ENCODE results near the gene ILKAP.

Gene ILKAP

GRCh38 chr2:238149841-238150572 is 53.5 kb downstream of the ILKAP start:
- no peak for DNase-seq

- no peak for DNase-seq
These were observed 54.5 kb downstream of the ILKAP start for GRCh38 chr2:238148981-238149380.

- DNase-seq = no peak
These were observed 56.5 kb downstream of the ILKAP start for GRCh38 chr2:238146884-238147544.

- no peak for DNase-seq
These were observed 57.6 kb downstream of the ILKAP start for GRCh38 chr2:238145851-238146250.

- DNase-seq = no peak
These were observed 58.4 kb downstream of the ILKAP start for GRCh38 chr2:238145046-238145445.

GRCh38 chr2:238144262-238144661 is 59.2 kb downstream of the ILKAP start:
- DNase-seq = no peak

GRCh38 chr2:238143239-238143951 is 60.1 kb downstream of the ILKAP start:
- DNase-seq = peak; percentile 84

- DNase-seq = no peak
These were observed 60.9 kb downstream of the ILKAP start for GRCh38 chr2:238142382-238143205.

- no peak for DNase-seq
These were observed 61.8 kb downstream of the ILKAP start for GRCh38 chr2:238141541-238142318.

- DNase-seq = no peak
These were observed 62.6 kb downstream of the ILKAP start for GRCh38 chr2:238140721-238141540.

- DNase-seq = no peak
These were observed 63.5 kb downstream of the ILKAP start for GRCh38 chr2:238140040-238140439.

- peak; percentile 31 for DNase-seq
These were observed 64.1 kb downstream of the ILKAP start for GRCh38 chr2:238139196-238140039.

- DNase-seq = peak; percentile 44
These were observed 64.9 kb downstream of the ILKAP start, which contains the start of gene KLHL30 for GRCh38 chr2:238138331-238139195. Gene KLHL30 (plus strand): TSS chr2:238138668. CDS start chr2:238140755, 2,087 bp downstream.

GRCh38 chr2:238137885-238138284 is 65.6 kb downstream of the ILKAP start:
- no peak for DNase-seq

- peak; percentile 41 for DNase-seq
These were observed 66.5 kb downstream of the ILKAP start for GRCh38 chr2:238136820-238137537.

GRCh38 chr2:238135601-238136150 is 67.8 kb downstream of the ILKAP start:
- DNase-seq = no peak

GRCh38 chr2:238134393-238134785 is 69.1 kb downstream of the ILKAP start:
- no peak for DNase-seq
